Urothelium cell line (cell line): ENCODE measurements around the gene FSTL4.

Experiments used
- DNase-seq: peaks from one replicate; pipeline ENCODE4 v3.0.0; 2011; ENCODE audit warnings: low spot score, mixed read lengths
- FAIRE-seq: peaks from 2 replicates; lab custom pipeline; 2011; peaks lifted over from hg19 to GRCh38; lab: Jason Lieb, UNC

FSTL4 gene

GRCh38 chr5:133254803-133255202, 357.5 kb downstream of the FSTL4 start:
- FAIRE-seq (peak; percentile 27), DNase-seq (no peak)

- FAIRE-seq (peak; percentile 27), DNase-seq (no peak)
These were observed 358.7 kb downstream of the FSTL4 start for GRCh38 chr5:133253671-133254070.

GRCh38 chr5:133253070-133253469, 359.3 kb downstream of the FSTL4 start:
- DNase-seq, result no peak
- no peak for FAIRE-seq

GRCh38 chr5:133252133-133252480, 360.2 kb downstream of the FSTL4 start:
- DNase-seq (no peak), FAIRE-seq (no peak)

GRCh38 chr5:133251296-133252132, 360.8 kb downstream of the FSTL4 start:
- FAIRE-seq, result peak; percentile 55
- peak; percentile 80 for DNase-seq

- DNase-seq, result no peak
- FAIRE-seq, result no peak
These were observed 361.8 kb downstream of the FSTL4 start for GRCh38 chr5:133250527-133250926.

- FAIRE-seq, result no peak
These were observed 362.7 kb downstream of the FSTL4 start for GRCh38 chr5:133249593-133249992.

GRCh38 chr5:133247881-133248624, 364.3 kb downstream of the FSTL4 start:
- DNase-seq (no peak), FAIRE-seq (no peak)

More at GRCh38 chr5:133249593-133249992, 362.7 kb downstream of the FSTL4 start:
- DNase-seq, result no peak

GRCh38 chr5:133247151-133247709, 365.1 kb downstream of the FSTL4 start:
- DNase-seq, result no peak
- peak; percentile 23 for FAIRE-seq

GRCh38 chr5:133246376-133247150, 365.8 kb downstream of the FSTL4 start:
- FAIRE-seq (no peak), DNase-seq (no peak)

- no peak for FAIRE-seq
- DNase-seq, result no peak
These were observed 366.3 kb downstream of the FSTL4 start for GRCh38 chr5:133246053-133246370.

- peak; percentile 97 for DNase-seq
- FAIRE-seq, result peak; percentile 89
These were observed 366.9 kb downstream of the FSTL4 start for GRCh38 chr5:133245191-133246052.

- DNase-seq (peak; percentile 40), FAIRE-seq (peak; percentile 70)
These were observed 368.1 kb downstream of the FSTL4 start for GRCh38 chr5:133244242-133244641.

GRCh38 chr5:133243196-133243595, 369.1 kb downstream of the FSTL4 start:
- DNase-seq (no peak), FAIRE-seq (no peak)

GRCh38 chr5:133242221-133242835, 370.0 kb downstream of the FSTL4 start:
- DNase-seq, result no peak
- no peak for FAIRE-seq

GRCh38 chr5:133241179-133242092, 370.9 kb downstream of the FSTL4 start:
- DNase-seq (no peak), FAIRE-seq (peak; percentile 17)

- peak; percentile 96 for FAIRE-seq
- peak; percentile 97 for DNase-seq
These were observed 371.8 kb downstream of the FSTL4 start for GRCh38 chr5:133240425-133241091.
